Measurements from ENCODE around the gene ASTL. TPM values are rescaled to one million over a fixed set of nuclear protein-coding genes. Genes with fewer than 3 reads are reported as not detected.

The ASTL gene
- total RNA-seq, 1 experiment from 2014 or later, result 0.34 TPM

GRCh38 chr2:96113367-96113677 is 25.0 kb downstream of the ASTL start:
- CTCF ChIA-PET, result interaction anchor here (1.0 kb wide), 1 partner anchor 61 kb away, joined by 4 read pairs; no protein-coding TSS in a partner anchor
- intact Hi-C loops (cut with micrococcal nuclease), result no loop called here

More at GRCh38 chr2:96113367-96113677, 25.0 kb downstream of the ASTL start:
- no peaks in the 10 kb centered on the region for H3K9me3 ChIP-seq (ENCODE audit: control insufficient read depth in 1 of 2, insufficient read depth in 1 of 2, low read depth in 1 of 2, low read length in 2 of 2)
- no peak overlapping the region for H3K9ac ChIP-seq (ENCODE audit: low read length)
- peaks cover 11 to 16% of the 10 kb centered on the region in 2 experiments for H3K4me1 ChIP-seq (ENCODE audit: control insufficient read depth in 1 of 2, insufficient read depth in 2 of 2, low read length in 2 of 2)
- H3K36me3 ChIP-seq (ENCODE audit: control insufficient read depth in 1 of 2, insufficient read depth in 2 of 2, low read length in 2 of 2), result no peaks in the 10 kb centered on the region
- H3K27ac ChIP-seq (ENCODE audit: low read depth, low read length), result no peak overlapping the region
- BruUV-seq (replicated peaks), result no TSS peak
- H2AFZ ChIP-seq (ENCODE audit: low read depth, low read length, poor library complexity, severe bottlenecking), result no peak overlapping the region
- no peaks in the 10 kb centered on the region for H3K27me3 ChIP-seq (ENCODE audit: insufficient read depth, low read length)
- no peak overlapping the region for H3K4me3 ChIP-seq (replicated peaks in 1 of 2; ENCODE audit: low read depth in 1 of 2, low read length in 2 of 2)
- ChIA-PET POLR2A (no interaction called here), RAD21 (ENCODE audit: low non-redundant PET in 1 of 2, low total read pairs in 2 of 2, uncharacterized antibody in 2 of 2, unreplicated experiment in 2 of 2) (no interaction called here)
- H3K4me2 ChIP-seq (ENCODE audit: low read length), result no peak overlapping the region
- TF ChIP-seq CTCF (IDR thresholded peaks at IDR 0.05 in 2 of 3, conservative IDR thresholded peaks at IDR 0.05 in 1 of 3; ENCODE audit: borderline replicate concordance in 1 of 3, insufficient read depth in 1 of 3, low read depth in 2 of 3, low read length in 2 of 3), result peak; percentile 34 to 45 (median 42); a peak in 5 of 6 replicates
- TF ChIP-seq, protein P1, sequence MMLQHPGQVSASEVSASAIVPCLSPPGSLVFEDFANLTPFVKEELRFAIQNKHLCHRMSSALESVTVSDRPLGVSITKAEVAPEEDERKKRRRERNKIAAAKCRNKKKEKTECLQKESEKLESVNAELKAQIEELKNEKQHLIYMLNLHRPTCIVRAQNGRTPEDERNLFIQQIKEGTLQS (IDR thresholded peaks at IDR 0.05), result no peak
- no peaks in the 10 kb centered on the region for H3K9me2 ChIP-seq (ENCODE audit: insufficient read depth)
- H4K20me1 ChIP-seq (ENCODE audit: insufficient read depth), result no peaks in the 10 kb centered on the region
- DNase-seq (ENCODE audit: low read depth, low spot score) (no peak), ATAC-seq (no peak)
- H3K79me2 ChIP-seq (ENCODE audit: insufficient read depth, low read length), result no peaks in the 10 kb centered on the region
